Osteocyte (in vitro differentiated cells): ENCODE measurements around the gene PHAF1. TPM values are rescaled to one million over a fixed set of nuclear protein-coding genes. Genes with fewer than 3 reads are reported as not detected.
A peak's percentile ranks its signal among the peaks of the same experiment; 100 is the strongest.

ENCODE experiments used
- DNase-seq: peaks from one replicate; pipeline ENCODE4 v3.0.0; 2021; ENCODE audit warnings: mixed read lengths; ENCODE audit not compliant: unreplicated experiment; ENCODE audit errors: extremely low spot score
- H3K27ac Mint-ChIP-seq: one replicate; pipeline ENCODE4 v1.8.0; 2021; ENCODE audit warnings: mild to moderate bottlenecking, mixed read lengths; ENCODE audit not compliant: unreplicated experiment
- H3K27me3 Mint-ChIP-seq: one replicate; pipeline ENCODE4 v1.8.0; 2021; ENCODE audit warnings: mixed read lengths; ENCODE audit not compliant: unreplicated experiment
- H3K36me3 Mint-ChIP-seq: one replicate; pipeline ENCODE4 v1.8.0; 2021; ENCODE audit warnings: mixed read lengths; ENCODE audit not compliant: unreplicated experiment
- H3K4me1 Mint-ChIP-seq: one replicate; pipeline ENCODE4 v1.8.0; 2021; ENCODE audit warnings: mixed read lengths; ENCODE audit not compliant: unreplicated experiment
- H3K4me3 Mint-ChIP-seq: one replicate; pipeline ENCODE4 v1.8.0; 2021; ENCODE audit warnings: mild to moderate bottlenecking, moderate library complexity, mixed read lengths; ENCODE audit not compliant: unreplicated experiment
- H3K9me3 Mint-ChIP-seq: one replicate; pipeline ENCODE4 v1.8.0; 2021; ENCODE audit warnings: mixed read lengths; ENCODE audit not compliant: unreplicated experiment
- CTCF ChIP-seq: fragments of 200-600 bp; sonication (generic); IDR thresholded peaks from 2 replicates; pipeline ENCODE4 v1.5.0; 2021; ENCODE audit warnings: antibody characterized with exemption, mild to moderate bottlenecking, moderate library complexity
- total RNA-seq: library from RNA; stranded (reverse); gene quantifications from 2 replicates; pipeline ENCODE4 v1.2.1, GENCODE V29; 2021

Gene PHAF1
- total RNA-seq, 1 donor from 2014 or later: 19.5 TPM

- H3K27me3 Mint-ChIP-seq: no peaks in the 10 kb centered on the region
- H3K4me1 Mint-ChIP-seq: peaks cover 39% of the 10 kb centered on the region
- no peaks in the 10 kb centered on the region for H3K36me3 Mint-ChIP-seq
- TF ChIP-seq CTCF: peak; percentile 44
- peak overlapping the region; percentile 86 for H3K4me3 Mint-ChIP-seq
- H3K27ac Mint-ChIP-seq: peak overlapping the region; percentile 94
- peak; percentile 94 for DNase-seq
- no peaks in the 10 kb centered on the region for H3K9me3 Mint-ChIP-seq
Observed at GRCh38 chr16:67173808-67174705, 64.3 kb downstream of the PHAF1 start.

- no peaks in the 10 kb centered on the region for H3K27me3 Mint-ChIP-seq
- no peak for TF ChIP-seq CTCF
- no peaks in the 10 kb centered on the region for H3K36me3 Mint-ChIP-seq
- no peaks in the 10 kb centered on the region for H3K9me3 Mint-ChIP-seq
- peak overlapping the region; percentile 86 for H3K4me3 Mint-ChIP-seq
- H3K27ac Mint-ChIP-seq: no peak overlapping the region
- peaks cover 36% of the 10 kb centered on the region for H3K4me1 Mint-ChIP-seq
- DNase-seq: no peak
Observed at GRCh38 chr16:67174706-67175231, 65.0 kb downstream of the PHAF1 start.

- H3K4me1 Mint-ChIP-seq: peaks cover 22% of the 10 kb centered on the region
- no peaks in the 10 kb centered on the region for H3K27me3 Mint-ChIP-seq
- DNase-seq: no peak
- H3K9me3 Mint-ChIP-seq: no peaks in the 10 kb centered on the region
- no peak overlapping the region for H3K4me3 Mint-ChIP-seq
- TF ChIP-seq CTCF: no peak
- H3K36me3 Mint-ChIP-seq: no peaks in the 10 kb centered on the region
- no peak overlapping the region for H3K27ac Mint-ChIP-seq
Observed at GRCh38 chr16:67176662-67177061, 66.9 kb downstream of the PHAF1 start.

- no peak for TF ChIP-seq CTCF
- peaks cover 15% of the 10 kb centered on the region for H3K4me1 Mint-ChIP-seq
- H3K27ac Mint-ChIP-seq: no peak overlapping the region
- H3K27me3 Mint-ChIP-seq: no peaks in the 10 kb centered on the region
- no peaks in the 10 kb centered on the region for H3K9me3 Mint-ChIP-seq
- no peak for DNase-seq
- H3K4me3 Mint-ChIP-seq: no peak overlapping the region
- H3K36me3 Mint-ChIP-seq: no peaks in the 10 kb centered on the region
Observed at GRCh38 chr16:67177743-67178699, 68.3 kb downstream of the PHAF1 start.
